Body of pancreas (tissue), 4 donors: ENCODE results near the gene CSF1. TPM values are rescaled to one million over a fixed set of nuclear protein-coding genes. Genes with fewer than 3 reads are reported as not detected.

Experiments
- ATAC-seq: fragments of 150-250 bp; one replicate; pipeline ENCODE4 v1.9.1; 2016
- DNase-seq, 4 donors: peaks; one replicate each; pipeline ENCODE4 v3.0.0-alpha.2; 2019
- H3K27ac ChIP-seq, 4 donors: fragments of 200-600 bp; sonication (generic); 1 replicate in 3 of 4; 2 replicates in 1 of 4; pipeline versions ENCODE4 v1.5.1 to v1.6.1; 2016 to 2019; ENCODE audit warnings: mild to moderate bottlenecking in 1 of 4, mixed read lengths in 1 of 4, moderate library complexity in 1 of 4
- H3K27me3 ChIP-seq, 2 donors: fragments of 200-600 bp; sonication (generic); one replicate each; pipeline ENCODE4 v1.6.0; 2016; ENCODE audit warnings: mild to moderate bottlenecking in 1 of 2
- H3K36me3 ChIP-seq, 2 donors: fragments of 200-600 bp; sonication (generic); replicated peaks in 1 of 2; 2 replicates each; pipeline ENCODE4 v1.5.1; 2016; ENCODE audit warnings: low read depth in 2 of 2; ENCODE audit not compliant: insufficient read depth in 1 of 2
- H3K4me1 ChIP-seq: fragments of 200-600 bp; sonication (generic); one replicate; pipeline ENCODE4 v1.6.0; 2016
- H3K4me3 ChIP-seq, 2 donors: fragments of 200-600 bp; sonication (generic); 1 replicate in 1 of 2; 2 replicates in 1 of 2; pipeline ENCODE4 v1.5.1; 2016 to 2019
- H3K9me3 ChIP-seq, 3 donors: fragments of 200-600 bp; sonication (generic); 1 replicate in 2 of 3; 2 replicates in 1 of 3; pipeline ENCODE4 v1.5.1; 2016
- CTCF ChIP-seq, 7 experiments: fragments of 450-650 bp in 4 of 7; fragments of 200-600 bp in 3 of 7; sonication (generic) in 3 of 7; IDR thresholded peaks; one replicate each; pipeline ENCODE4 v1.5.1; 2016 to 2019; ENCODE audit warnings: antibody characterized with exemption in 7 of 7
- POLR2A ChIP-seq, 3 donors: fragments of 450-650 bp; IDR thresholded peaks; one replicate each; pipeline ENCODE4 v1.6.1; 2016; ENCODE audit warnings: antibody characterized with exemption in 3 of 3, mild to moderate bottlenecking in 2 of 3
- WGBS, 2 donors: methylation state at CpG; one replicate each; pipeline ENCODE4 v1.1.5; 2017; 5-methylcytosine and 5-hydroxymethylcytosine counted together
- intact Hi-C: fragments of 100-400 bp; cut with DNase I; formaldehyde crosslinking; loops from one replicate; pipeline ENCODE4 v1.15.1; 2023
- total RNA-seq, 2 donors: library from RNA; depleted of rRNA; stranded (reverse); fragments of >200 nt; gene quantifications; one replicate each; pipeline ENCODE4 v1.1.0, GENCODE V29; 2016

CSF1 gene
- total RNA-seq, 2 donors from 2014 or later = 26.7 to 60.7 TPM

GRCh38 chr1:109902204-109902985 lies 8.3 kb upstream of the CSF1 start:
- ATAC-seq = no peak
- H3K4me3 ChIP-seq = no peak overlapping the region

GRCh38 chr1:109903376-109903930 lies 7.2 kb upstream of the CSF1 start:
- 82 to 91% methylated on average over 2 of the region's 2 CpGs for WGBS, 2 donors
- intact Hi-C loops = no loop called here
- H3K36me3 ChIP-seq = no peaks in the 10 kb centered on the region
- H3K27me3 ChIP-seq = no peaks in the 10 kb centered on the region
- H3K9me3 ChIP-seq = no peaks in the 10 kb centered on the region
- DNase-seq (no peak), ATAC-seq (no peak)
- TF ChIP-seq CTCF (IDR thresholded peaks at IDR 0.05) (no peak), POLR2A (IDR thresholded peaks at IDR 0.05) (no peak)
- no peak overlapping the region for H3K4me3 ChIP-seq
- H3K4me1 ChIP-seq = peaks cover 26% of the 10 kb centered on the region
- H3K27ac ChIP-seq = no peak overlapping the region

More at GRCh38 chr1:109902204-109902985, 8.3 kb upstream of the CSF1 start:
- 88 to 89% methylated on average over 9 of the region's 9 CpGs for WGBS, 2 donors
- no peaks in the 10 kb centered on the region for H3K36me3 ChIP-seq
- DNase-seq = no peak
- H3K27me3 ChIP-seq = no peaks in the 10 kb centered on the region
- intact Hi-C loops = no loop called here
- TF ChIP-seq POLR2A (IDR thresholded peaks at IDR 0.05) (no peak), CTCF (IDR thresholded peaks at IDR 0.05) (no peak)
- no peak overlapping the region for H3K27ac ChIP-seq
- peaks cover 22% of the 10 kb centered on the region for H3K4me1 ChIP-seq
- no peaks in the 10 kb centered on the region for H3K9me3 ChIP-seq

- H3K4me1 ChIP-seq = peaks cover 34% of the 10 kb centered on the region
- TF ChIP-seq CTCF (IDR thresholded peaks at IDR 0.05) = no peak
- TF ChIP-seq POLR2A (IDR thresholded peaks at IDR 0.05) = no peak
- 52 to 56% methylated on average over 3 to 7 of the region's 7 CpGs for WGBS, 2 donors
- intact Hi-C loops = no loop called here
- H3K9me3 ChIP-seq = no peaks in the 10 kb centered on the region
- H3K4me3 ChIP-seq = no peak overlapping the region
- no peaks in the 10 kb centered on the region for H3K27me3 ChIP-seq
- peak in 3 of 4 donors; percentile 34 to 57 (median 45) for DNase-seq
- no peak overlapping the region for H3K27ac ChIP-seq
- no peaks in the 10 kb centered on the region for H3K36me3 ChIP-seq
- peak; percentile 33 for ATAC-seq
Observed at GRCh38 chr1:109904105-109904817, 6.4 kb upstream of the CSF1 start.

DNA sequence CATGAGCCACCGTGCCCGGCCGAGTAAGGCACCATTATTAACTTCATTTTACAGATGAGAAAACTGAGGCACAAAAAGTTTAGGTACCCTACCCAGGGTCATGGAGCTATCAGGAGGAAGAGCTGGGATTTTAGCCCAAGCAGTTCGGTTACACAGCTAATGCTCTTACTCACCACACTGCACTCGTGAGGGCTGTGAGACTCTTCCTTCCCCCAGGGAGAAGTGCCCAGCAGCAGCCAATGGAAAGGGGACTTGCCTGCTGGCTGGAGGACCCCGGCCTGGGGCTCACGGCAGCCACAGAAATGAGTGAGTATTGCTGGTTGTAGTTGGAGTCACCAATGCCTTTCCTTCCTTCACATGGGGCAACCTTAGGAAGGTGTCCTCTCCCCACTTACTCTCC lies 5.2 kb upstream of the CSF1 start:
- TF ChIP-seq CTCF (IDR thresholded peaks at IDR 0.05) = no peak
- TF ChIP-seq POLR2A (IDR thresholded peaks at IDR 0.05) = no peak
- intact Hi-C loops = no loop called here
- WGBS, 2 donors = 90 to 93% methylated on average over 7 of the region's 7 CpGs
- Histone ChIP-seq H3K36me3 (no peaks in the 10 kb centered on the region), H3K9me3 (no peaks in the 10 kb centered on the region), H3K27ac (no peak overlapping the region), H3K4me1 (peaks cover 44% of the 10 kb centered on the region), H3K27me3 (no peaks in the 10 kb centered on the region), H3K4me3 (no peak overlapping the region)
- DNase-seq (no peak), ATAC-seq (no peak)
